ENCODE measurements around the gene LRRC45.
A peak's percentile ranks its signal among the peaks of the same experiment; 100 is the strongest.

Gene LRRC45

DNA sequence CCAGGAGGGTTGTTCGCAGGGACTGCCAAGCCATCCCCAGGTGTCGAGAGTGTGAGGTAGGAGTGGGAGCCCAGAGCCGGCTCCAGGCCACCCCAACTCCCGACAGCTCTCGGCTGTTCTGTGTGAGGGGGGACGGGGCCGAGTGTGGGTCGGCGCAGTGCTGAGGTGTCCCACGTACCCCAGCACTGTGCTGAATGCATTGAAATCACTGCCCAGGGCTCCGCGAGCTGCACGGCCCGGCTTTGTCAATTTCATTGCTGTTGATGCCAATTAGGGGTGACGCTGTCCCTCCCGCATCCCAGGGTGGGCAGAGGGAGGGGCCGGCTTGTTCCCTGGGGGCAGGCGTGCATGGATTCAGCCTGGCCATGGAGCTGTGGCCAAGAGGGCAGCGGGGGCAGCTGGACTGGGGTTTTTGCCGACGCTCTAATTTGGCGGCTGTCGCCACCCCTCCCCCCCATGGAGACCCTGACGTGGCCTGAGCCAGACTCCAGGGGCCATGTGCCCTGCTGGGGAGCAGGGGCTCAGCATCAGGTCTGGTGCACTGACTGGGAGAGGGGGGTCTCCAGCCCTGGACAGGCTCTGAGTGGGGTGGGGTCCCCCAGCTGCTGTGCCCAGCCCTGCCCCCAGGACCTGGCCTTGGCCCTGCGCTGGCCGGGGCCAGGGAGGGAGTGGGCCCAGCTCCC, 14.7 kb upstream of the LRRC45 start:
- no peak for DNase-seq

DNA sequence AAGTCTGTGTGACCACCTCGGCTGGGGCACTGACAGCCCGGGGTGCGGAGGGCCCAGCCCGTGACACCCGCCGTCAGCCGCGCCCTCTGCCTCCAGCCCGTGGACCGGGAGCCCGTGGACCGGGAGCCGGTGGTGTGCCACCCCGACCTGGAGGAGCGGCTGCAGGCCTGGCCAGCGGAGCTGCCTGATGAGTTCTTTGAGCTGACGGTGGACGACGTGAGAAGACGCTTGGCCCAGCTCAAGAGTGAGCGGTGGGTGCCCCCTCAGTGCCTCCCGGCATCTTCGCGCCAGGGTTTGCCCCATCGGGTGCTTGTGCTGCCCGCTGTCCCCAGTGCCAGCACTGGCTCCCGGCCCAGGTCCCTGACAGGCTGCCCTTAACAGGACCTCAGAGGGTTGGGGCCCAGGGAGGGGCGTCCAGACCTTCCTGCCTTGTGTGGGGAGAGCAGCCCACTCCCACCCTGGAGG, 14.1 kb upstream of the LRRC45 start:
- no peak for DNase-seq

- no peak for DNase-seq
Measured at GRCh38 chr17:82009413-82009812, 13.7 kb upstream of the LRRC45 start.

DNA sequence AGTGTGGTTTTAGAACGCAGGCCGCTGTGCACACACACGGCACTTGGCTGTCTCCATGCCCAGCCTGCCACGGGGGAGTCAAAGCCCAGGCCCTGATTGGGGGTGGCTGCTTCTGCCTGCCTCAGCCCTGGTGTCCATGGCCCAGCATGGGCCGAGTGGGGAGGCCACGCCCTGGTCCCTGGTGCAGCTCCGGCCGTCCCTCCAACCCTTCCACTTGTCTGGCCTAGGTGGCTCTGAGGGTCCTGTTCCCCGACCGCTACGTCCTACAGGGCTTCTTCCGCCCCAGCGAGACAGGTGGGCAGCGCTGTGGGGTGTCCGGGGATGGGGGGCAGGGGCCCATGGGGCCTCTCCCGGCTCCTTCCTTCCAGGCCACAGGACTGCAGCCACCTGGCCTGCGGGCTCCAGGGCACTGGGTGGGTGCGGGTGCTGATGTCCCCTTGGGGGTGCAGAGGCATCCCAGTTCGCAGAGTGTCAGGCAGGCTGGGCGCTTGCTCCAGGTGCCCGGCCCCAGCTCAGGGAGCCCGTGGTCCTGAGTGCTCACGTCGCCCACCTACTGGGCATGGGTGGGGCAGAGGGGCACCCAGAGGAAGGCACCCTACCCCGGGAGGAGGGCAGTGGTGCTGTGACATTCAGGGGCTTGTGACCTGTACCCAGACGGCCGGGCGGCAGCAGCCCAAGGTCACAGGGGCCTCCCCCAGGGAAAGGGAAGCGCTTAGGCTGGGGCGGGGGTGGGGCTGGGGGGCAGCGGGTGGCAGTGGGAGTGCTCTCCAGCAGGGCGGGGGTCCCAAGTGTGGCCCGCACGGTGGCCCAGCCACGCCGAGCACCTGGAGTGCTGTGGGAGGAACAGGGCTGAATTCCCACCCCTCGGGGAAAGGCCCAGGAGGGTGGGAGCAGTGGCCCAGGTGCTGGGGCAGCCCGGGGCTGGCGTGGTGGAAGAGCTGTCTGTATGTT, 12.3 kb upstream of the LRRC45 start:
- no peak for DNase-seq

DNA sequence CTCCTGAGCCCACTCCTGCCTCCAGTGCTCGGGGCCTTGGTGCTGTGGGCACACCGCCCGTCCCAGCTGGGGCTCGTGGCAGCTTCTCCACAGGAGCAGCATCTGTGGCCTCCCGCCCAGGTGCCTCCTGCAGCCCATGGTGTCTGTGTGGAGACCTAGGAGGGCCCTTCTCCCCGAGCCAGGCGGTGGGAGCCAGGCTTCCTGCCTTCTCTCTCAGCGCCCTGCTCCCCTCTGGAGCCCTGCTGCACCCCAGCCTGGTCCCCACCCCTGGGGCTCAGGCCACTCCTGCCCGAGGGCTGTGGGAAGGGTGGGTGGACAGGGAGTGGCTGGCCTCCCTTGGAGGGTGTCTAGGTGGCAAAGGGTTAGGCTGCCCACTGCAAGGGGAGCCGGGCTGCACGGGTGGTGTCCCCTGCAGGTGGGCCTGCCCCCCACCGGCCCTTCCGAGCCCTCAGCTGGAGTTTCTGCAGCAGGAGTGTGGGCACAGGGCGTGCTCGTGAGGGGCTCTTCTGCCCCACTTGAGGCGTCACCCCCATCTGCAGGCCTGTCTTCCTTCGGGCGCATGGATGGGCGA, 11.4 kb upstream of the LRRC45 start:
- DNase-seq: no peak

DNA sequence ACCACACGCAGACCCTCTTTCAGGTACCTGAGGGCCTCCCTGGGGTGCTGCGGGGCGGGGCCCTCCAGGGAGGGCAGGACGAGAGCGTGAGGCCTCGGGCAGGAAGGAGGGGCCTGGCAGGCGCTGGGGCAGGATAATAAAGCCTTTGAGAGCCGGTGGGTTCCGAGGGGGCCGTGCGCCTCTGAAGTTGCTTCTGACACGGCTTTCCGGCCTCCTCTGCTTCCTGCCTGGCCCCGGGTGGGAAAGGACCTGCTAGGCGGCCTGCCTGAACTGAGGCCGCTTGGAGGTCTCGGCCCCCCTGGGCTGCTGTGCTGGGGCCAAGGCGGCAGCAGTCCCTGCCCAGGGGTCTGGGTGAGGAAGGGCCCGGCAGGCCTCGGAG, 10.9 kb upstream of the LRRC45 start:
- no peak for DNase-seq

DNA sequence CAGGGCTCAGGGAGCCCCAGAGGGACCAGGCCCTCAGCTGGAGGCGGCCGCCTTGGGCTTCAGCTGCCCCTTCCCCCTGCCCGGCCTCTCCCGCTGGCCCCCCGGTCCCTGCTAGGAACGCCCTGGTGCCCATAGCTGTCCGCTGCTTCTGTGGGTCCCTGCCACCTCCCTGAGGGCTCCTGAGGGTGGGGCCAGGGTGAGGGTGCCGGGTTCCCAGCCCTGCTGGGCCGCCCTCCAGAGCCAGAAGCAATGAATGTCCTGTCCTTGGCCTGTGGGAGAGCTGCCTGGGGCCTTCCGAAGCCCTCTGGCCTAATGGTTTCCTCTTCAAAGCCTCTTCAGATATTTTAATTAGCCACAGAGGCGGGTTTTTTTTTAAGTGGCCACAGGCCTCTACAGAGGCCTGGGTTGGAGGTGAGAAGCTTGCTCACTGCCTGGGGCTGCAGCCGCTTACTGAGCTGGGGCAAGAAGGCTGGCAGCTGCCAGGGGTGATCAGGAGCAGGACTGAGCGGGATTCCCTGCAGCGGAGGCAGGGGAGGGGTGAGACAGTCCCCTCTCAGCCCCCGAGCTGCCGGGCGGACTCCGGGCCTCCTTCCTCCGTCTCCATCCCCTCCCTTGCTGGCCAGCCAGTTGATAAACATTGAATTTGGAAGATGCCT, 10.3 kb upstream of the LRRC45 start:
- DNase-seq: no peak

DNA sequence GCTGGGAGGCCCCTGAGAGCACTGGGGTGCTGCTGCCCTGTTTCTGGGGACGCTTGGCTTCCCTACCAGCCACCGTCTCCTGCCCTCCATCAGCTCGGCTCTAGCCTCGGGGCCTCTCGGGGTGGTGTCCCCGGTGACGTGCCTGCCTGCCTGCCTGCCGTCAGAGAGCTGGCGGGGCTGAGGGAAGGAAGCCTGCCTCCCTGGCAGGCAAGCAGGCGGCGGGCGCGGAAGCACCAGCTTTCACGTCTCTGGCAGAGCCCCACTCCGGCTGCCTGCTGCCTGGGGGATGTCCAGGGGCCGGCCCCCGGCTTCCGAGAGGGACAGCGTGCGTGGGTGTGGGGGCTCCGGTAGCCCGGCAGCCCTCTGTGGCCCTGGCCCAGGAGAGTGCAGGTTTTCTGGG, 9.8 kb upstream of the LRRC45 start:
- no peak for DNase-seq

DNA sequence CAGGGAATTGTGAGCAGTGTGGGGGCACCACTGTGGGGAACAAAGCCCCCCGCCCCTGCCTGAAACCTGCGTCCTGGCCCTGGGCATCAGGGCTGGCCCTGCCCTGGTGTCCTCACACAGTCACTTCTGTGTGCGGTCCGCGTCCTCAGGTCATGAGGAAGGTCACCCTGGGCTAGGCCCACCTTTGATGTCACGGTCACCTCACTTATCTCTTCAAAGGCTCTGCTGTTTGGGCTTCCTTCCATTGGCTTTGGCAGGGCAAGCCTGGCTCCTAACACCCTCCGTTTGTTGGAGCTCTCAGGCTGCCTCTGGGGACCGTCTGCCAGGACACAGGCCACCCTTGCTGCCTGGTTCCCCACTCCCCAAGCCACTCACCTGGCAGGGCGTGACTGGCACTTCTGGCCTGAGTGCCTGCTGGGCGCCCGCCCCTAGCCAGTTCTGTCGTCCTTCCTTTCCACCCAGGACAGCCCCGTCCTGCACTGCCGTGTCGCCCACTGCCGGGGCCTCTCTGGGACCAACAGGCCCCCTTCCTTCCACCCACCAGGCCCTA, 9.3 kb upstream of the LRRC45 start:
- DNase-seq: no peak

- DNase-seq: no peak
Measured at GRCh38 chr17:82014432-82014831, 8.7 kb upstream of the LRRC45 start.

DNA sequence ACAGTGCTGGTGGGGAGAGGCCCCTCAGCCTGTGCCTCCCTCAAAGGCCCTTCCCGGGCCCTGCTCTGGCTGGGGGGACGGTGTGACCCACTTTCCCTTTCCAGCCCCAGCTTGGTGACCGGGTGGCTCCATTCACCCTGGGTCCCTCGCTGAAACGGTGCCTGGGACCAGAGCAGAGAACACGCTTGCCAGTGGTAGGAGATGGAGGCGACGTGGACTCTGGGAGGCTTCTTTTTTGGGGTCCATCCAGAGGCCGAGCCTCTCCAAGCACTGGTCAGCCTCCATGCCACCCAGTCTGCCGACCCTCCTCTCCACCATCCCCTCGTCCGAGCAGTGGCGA, 8.2 kb upstream of the LRRC45 start:
- DNase-seq: no peak

- DNase-seq: no peak
Measured at GRCh38 chr17:82015311-82015971, 7.7 kb upstream of the LRRC45 start.

- DNase-seq: no peak
Measured at GRCh38 chr17:82016061-82016874, 6.8 kb upstream of the LRRC45 start.

GRCh38 chr17:82016875-82017459, 6.1 kb upstream of the LRRC45 start:
- DNase-seq: no peak

DNA sequence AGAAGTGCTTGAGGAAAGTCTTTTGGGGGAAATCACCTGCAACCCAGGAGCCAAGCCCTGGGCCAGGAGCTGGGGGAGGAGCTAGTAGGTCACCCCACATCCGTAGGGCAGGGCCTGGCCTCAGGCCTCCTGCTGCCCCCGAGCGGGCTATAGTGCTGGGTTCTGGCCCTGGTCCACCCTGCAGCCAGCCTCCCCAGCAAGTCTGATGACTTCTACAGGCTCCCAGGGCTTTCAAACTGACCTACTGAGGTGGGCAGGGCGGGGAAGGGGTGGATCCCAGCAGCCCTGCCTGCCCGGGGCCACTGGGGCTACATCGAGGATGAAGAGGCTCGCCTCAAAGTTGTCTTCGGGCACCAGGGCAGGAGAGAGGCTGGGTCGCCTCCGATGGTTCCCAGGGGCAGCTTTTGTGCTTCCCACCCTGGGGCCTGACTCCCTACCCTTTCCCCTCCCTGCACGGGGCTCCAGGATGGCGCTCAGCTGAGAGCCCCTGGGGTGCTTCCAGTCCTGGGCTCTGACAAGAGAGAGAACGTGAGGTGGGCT, 5.4 kb upstream of the LRRC45 start:
- DNase-seq: no peak

- DNase-seq: no peak
Measured at GRCh38 chr17:82018152-82018988, 4.7 kb upstream of the LRRC45 start.

DNA sequence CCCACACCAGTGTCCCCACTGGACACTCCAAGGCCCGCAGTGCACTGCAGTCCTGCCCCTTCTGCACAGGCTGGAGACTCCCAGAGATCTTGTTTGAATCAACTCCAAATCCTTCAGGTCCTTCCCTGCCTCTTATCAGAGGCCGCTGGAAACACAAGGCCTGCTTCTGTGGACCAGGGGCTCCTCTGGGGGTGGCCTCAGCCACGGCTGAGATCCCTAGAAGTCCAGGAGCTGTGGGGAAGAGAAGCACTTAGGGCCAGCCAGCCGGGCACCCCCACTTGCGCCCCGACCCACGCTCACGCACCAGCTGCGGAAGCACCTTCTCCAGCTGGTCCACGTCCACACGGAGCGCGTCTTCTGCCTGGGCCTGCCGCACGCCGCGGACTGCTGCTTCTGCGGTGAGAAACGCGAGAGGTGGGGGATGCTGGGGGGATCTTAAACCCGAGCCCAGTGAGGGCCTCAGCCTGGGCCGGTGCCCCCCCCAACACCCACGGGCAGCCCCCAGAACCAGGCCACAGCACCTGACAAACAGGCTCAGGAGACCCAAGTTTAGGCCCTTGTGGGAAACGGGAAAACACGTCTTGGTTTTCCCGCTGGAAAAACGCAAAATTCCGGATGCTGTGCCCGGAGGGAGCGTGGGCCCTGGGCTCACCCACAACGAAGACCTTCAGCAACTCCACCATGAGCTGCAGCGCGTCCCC, 4.0 kb upstream of the LRRC45 start:
- no peak for DNase-seq

GRCh38 chr17:82019690-82020571, 3.2 kb upstream of the LRRC45 start:
- DNase-seq: peak; percentile 73

Measured in activated CD4-positive, CD25-positive, alpha-beta regulatory T cell treated with anti-CD3 and anti-CD28 coated beads, Interleukin-2, amount 50 U/mL, for 72 hours (primary cell).